ENCODE measurements around the gene MARCHF6.
"Not testable (repeated sequence)": the region's sequence is repeated elsewhere in the genome, so short reads cannot be mapped to it uniquely, and the experiment has no call there.

Gene MARCHF6, protein sequence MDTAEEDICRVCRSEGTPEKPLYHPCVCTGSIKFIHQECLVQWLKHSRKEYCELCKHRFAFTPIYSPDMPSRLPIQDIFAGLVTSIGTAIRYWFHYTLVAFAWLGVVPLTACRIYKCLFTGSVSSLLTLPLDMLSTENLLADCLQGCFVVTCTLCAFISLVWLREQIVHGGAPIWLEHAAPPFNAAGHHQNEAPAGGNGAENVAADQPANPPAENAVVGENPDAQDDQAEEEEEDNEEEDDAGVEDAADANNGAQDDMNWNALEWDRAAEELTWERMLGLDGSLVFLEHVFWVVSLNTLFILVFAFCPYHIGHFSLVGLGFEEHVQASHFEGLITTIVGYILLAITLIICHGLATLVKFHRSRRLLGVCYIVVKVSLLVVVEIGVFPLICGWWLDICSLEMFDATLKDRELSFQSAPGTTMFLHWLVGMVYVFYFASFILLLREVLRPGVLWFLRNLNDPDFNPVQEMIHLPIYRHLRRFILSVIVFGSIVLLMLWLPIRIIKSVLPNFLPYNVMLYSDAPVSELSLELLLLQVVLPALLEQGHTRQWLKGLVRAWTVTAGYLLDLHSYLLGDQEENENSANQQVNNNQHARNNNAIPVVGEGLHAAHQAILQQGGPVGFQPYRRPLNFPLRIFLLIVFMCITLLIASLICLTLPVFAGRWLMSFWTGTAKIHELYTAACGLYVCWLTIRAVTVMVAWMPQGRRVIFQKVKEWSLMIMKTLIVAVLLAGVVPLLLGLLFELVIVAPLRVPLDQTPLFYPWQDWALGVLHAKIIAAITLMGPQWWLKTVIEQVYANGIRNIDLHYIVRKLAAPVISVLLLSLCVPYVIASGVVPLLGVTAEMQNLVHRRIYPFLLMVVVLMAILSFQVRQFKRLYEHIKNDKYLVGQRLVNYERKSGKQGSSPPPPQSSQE

DNA sequence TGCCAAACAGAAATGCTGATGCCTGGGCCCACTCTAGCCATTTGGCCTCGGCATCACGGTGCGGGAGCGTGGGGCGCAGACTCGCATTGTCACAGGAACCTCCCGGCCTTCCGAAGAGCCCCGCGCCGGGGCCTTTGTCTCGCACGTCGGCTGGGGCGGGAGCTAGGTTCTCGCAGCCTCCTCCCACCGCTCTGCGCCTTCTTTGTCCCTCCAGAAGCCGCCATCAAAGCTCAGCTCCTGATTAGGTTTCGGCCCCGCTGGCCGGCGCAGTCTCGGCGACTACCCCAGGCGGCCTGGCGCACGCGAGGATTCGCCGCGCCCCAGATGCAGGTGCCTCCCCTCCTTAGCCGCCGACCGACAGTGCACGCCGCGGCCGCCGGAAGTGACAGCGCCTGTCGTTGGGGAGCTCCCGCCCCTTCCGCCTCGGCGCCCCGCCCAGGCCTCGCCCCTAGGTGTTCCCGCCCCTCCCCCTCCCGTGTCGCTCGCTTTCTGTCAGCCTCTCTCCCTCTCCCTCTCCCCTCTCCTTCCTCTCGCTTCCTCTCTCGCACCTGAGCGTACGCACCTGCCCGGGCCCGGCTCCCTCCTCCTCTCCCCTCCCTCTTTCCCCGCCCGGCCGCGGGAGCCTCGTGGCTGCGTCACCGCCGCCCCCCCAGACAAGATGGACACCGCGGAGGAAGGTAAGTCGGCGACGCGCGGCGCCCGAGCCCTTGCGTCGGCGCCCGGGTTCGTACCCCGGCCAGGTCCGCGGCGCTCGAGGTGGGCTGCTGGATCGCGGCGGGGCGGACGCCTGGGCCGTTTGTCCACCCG lies at the start of gene MARCHF6:
Gene MARCHF6, plus strand, starts transcription at position 455 of the 807 bp plus-strand sequence. Its CDS starts 204 bp downstream, at position 659.
- DNase-seq, result peak; percentile 83

DNA sequence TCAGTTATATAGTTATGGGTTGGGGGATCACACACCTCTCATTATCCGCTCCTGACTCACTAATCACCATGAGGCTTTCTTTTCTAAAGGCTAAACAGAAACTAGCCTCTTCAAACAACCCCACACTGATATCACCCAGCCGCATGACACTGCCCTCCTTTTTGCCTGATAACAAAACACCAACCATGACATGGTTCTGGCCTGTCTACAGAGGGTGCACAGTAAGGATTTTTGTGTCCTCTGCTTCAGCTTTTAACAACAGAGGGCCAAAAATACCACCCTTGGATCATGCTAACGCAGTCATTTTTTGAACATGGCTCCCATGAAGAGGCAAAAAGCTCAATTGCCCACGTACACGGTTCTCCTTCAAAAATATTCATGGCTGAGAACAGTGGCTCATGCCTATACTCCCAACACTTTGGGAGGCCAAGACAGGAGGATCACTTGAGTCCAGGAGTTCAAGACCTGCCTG lies 49.8 kb upstream of the MARCHF6 start:
- no peak for DNase-seq

DNA sequence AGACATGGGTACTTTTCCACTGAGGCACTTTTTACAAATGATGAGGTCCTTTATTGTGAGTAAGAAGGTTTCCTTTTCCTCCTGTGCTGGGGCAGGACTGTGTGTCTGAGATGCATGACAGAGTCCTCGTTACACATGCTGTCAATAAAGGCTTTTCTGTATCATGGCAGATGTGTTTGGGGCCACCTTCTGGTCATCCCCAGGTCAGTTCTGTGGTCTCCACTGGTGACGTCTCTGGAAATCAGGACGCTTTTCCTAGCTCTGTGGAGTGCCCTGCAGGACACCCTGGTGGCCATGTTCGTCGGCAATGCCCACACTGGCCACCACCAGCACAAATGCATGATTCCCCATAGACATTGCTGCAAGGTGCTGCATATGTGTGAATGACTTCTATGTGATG lies 48.6 kb upstream of the MARCHF6 start:
- DNase-seq, result no peak

DNA sequence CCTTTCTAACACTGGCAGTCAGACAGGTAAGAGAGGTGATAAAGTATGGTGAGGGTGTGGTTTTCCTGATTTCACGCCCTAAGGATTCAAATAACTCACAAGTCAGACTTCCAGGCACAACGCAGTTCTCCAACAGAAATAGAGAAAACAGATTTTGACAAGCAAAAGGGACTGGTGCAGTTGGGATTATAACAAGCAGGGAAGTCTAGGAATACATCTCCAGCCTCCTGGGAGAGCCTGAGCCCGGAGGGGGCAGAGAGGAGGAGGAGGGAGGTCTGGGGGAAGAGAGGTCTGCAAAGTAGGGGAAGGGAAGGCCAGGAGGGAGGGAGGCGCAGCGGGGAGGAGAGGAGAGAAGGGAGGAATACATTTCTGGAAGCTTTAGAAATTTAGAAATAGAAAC lies 47.4 kb upstream of the MARCHF6 start:
- no peak for DNase-seq

DNA sequence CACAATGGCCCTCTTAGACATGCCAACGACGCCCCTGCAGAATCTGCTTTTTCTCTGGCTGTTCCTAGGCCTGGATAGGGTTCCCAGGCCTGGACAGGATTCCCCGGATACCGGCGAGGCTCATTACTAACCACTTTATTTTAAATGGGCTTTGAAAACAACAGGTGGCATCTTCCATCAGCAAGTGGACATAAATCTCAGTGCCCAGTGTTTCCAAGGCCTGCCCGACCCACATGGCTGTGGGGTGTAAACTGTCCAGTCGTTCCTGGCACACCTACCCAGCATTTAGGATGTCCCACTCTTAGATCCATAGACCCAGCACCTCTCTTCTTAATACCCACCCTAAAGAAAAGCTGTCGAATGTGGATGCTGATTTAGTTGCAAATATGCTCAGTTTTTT lies 46.7 kb upstream of the MARCHF6 start:
- DNase-seq, result no peak

DNA sequence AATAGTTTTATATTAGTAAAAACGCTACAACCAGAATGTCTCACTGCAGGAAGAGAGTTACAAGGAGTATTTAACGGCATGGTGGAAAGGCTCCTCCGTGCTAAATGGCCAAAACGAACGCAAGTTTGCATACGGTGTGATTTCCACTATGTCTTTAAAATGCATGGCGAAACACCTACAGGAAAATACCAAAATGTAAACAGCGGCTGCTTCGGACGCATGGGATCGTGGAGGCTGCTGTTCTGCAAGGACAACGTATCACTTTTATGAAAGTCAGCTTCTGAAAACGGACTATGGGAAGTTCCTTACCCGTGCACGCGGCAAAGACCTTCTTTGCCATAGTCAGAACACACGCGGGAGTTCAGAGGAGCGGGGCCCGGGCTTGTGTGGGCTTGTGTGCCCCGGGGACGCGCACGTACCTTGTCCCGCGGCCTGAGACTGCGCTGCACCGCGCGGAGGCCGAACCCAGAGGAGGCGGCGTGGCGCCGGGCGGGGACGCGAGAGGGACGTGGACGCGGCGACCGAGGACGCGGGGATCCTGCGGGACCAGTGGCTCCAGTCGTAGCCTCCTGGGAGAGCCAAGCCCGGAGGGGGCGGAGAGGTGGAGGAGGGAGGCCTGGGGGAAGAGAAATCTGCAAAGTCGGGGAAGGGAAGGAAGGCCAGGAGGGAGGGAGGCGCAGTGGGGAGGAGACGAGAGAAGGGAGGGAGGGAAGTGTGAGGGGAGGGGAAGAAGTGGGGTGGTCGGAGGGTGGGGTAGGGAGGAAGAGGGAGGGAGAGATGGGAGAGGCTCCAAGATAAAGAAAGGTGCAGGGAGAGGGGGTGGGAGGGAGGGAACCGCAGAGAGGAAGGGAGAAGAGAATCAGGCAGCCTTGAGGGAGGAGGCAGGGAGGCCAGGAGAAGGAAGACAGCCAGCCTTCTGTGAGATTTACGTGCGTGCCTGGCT lies 46.0 kb upstream of the MARCHF6 start, which contains the start of gene CMBL:
Gene CMBL, minus strand, starts transcription at position 697 of the 943 bp plus-strand sequence. CDS start 17,140 bp downstream, outside the sequence.
- DNase-seq, result no peak

DNA sequence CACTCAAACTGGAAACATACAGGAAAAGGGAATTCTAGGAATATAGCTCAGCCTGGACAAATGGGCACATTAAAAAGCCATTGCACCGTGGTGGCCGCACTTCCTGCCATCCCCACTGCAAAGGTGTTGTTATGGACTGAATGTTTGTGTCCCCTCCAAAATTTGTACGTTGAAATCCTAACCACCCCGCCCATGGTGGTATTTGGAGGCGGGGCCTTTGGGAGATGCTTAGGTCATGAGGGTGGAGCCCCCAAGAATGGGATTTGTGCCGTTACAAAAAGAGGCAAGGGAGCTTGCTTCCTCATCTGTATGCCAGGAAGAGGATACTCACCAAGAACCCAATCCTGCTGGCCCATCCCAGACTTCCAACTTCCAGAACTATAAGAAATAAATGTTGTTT lies 44.7 kb upstream of the MARCHF6 start:
- DNase-seq, result no peak

DNA sequence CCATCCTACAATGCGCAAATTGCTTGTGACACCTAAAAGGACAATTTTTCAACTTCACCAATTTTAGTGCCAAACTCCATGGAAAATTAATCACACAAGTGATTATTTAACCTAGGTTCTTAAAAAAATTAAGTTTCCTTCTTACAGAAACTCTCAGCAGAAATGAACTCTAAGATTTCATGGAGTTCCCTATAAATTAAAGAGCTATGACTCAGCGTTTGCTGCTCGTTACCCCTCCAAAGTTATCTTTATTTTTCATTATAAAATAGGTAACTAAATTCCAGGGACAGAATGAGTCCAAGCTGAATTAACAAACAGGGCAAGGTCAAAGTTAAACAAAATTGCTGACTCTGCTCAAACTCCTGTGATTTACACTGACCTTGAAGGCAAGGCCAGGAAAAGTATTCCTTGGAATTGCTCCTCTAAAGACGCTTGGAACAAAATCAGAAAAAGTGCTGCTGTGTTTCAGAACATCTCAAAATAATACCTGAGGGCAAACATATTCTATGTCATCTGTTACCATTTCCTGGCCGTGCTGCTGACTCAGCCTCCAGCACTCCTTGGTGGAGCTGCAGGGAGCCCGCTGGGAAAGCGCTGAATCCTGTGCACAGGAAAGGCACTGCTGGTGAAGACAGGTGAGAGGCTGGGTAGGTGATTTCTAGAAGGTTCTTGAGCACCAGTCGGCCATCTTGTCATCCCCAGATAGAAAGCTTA lies 43.3 kb upstream of the MARCHF6 start:
- DNase-seq, result peak; percentile 47

DNA sequence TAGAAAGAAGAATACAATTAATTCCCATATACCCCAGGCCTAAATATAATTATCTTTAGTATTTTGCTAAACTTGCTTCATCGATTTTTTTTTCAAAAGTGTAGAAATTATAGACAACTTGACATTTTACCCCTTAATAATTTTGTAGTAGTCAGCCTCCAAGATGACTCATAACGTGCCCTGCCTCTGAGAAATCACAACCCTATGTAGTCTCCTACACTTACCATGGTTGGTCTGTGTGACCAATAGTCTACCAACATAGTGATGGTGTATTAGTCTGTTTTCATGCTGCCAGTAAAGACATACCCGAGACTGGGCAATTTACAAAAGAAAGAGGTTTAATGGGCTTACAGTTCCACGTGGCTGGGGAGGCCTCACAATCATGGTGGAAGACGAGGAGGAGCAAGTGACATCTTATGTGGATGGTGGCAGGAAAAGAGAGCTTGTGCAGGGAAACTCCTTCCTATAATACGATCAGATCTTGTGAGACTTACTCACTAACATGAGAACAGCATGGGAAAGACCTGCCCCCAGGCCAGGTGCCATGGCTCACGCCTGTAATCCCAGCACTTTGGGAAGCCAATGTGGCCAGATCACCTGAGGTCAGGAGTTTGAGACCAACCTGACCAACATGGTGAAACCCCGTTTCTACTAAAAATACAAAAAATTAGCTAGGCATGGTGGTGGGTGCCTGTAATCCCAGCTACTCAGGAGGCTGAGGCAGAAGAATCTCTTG lies 42.5 kb upstream of the MARCHF6 start:
- DNase-seq, result not testable (repeated sequence)

DNA sequence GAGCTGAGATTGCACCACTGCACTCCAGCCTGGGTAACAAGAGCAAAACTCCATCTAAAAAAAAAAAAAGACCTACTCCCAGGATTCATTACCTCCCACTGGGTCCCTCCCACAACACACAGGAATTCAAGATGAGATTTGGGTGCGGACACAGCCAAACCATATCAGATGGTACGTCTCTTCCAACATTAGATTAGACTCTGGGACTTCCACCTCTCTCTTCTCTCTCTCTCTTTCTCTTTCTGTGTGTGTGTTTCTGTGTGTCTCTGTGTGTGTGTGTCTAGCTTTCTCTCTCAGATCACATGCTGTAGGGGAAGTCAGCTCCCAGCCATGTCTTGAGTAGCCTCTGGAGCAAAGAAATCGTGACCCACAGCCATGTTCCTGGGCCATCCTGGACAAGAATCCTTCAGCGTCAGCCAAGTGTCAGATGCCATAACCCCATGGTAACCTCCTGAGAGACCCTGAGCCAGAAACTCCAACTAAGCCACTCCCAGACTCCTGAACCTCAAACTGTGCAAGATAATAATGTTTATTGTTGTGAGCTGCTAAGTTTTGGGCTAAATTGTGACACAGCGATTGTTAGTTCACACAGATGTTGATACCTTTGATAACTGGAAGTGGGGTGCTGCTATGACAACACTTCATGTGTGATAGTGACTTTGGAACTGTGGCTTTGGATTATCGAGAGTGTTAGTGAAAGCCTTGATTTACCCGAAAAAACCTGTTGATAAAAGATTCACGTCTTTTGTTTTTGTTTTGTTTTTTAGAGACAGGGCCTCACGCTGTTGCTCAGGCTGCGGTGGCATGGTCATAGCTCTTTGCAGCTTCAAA lies 41.7 kb upstream of the MARCHF6 start:
- no peak for DNase-seq

DNA sequence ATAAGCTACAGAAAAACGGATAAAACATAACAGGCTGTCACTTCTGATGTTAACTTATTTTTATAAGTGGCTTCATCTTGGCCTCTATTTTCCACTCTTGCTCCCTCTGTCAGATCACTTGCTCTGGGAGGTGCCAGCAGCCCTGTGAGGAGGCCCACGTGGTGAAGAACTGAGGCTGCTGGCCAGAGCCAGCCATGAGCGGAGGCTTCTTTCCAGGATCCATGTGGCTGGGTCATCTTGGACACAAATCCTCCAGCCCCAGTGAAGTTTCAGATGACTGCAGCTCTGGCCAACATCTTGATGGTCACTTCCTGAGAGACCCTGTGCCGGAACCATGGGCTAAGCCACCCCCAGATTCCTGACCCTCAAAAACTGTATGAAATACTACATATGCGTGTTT lies 38.3 kb upstream of the MARCHF6 start:
- DNase-seq, result no peak

DNA sequence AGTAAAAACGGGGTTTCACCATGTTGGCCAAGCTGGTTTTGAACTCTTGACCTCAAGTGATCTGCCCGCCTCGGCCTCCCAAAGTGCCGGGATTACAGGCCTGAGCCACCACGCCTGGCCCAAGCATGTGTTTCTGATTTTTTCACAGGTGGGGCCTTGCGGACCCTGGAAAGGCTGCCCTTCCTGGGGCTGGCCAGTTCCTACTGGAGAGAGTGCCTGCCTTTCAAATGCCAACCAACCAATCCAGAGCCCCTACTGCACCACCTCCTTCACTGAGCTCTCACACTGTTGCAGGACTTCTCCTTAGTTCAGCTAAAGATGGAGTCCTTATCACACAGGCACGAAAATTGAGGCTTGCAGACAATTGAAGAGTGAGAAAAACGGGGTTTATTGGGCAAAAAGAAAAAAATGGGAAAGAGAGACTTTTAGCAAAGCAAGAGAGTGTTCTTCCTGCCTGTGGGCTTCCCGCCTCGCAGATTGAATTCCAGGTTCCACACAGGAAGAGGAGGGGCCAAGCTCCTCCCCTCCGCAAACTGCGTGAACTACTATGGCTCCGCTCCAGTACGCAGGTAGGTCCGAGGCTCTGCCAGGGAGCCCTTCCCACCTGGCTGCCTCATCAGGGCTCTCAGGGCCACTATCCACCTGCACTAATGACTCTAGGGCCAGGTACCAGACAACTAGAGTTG lies 37.5 kb upstream of the MARCHF6 start:
- DNase-seq, result no peak

DNA sequence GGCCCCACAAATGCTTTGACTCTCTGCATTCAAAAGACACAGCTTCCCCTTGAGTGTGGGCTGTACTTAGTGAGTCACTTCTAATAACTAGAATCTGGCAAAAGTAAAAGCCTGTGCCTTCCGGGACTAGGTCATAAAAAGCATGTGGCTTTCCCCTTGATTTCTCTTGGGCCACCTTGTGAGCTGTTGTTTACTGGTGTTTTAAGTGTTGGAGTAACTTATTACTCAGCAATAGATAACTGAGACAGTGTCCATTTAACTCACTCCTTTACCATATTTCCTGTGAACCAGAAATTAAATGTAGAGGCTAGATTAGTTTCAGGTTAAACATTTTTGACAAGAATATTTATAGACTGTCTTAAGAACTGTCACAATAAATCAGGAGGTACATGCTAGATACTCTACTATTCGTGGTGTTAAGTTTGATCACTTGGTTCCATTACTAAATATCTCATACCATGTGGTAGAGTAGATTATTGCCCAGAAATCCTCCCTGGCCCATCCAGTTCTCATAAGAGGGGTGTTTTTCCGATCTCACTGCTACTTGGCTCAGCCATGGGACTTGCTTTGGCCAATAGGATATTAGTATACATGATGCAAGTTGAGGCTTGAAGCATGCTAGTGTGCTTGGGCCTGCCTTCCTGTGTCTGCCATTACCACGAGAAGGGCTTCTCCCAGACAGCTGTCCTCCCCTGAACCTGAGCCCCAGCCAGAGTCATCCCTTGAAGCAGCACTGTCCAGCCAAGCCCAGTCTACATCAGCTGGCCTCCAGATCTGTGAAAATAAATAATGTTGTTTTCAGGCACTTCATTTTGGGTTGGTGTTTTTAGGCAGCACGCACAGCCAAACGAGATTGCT lies 35.4 kb upstream of the MARCHF6 start:
- no peak for DNase-seq

DNA sequence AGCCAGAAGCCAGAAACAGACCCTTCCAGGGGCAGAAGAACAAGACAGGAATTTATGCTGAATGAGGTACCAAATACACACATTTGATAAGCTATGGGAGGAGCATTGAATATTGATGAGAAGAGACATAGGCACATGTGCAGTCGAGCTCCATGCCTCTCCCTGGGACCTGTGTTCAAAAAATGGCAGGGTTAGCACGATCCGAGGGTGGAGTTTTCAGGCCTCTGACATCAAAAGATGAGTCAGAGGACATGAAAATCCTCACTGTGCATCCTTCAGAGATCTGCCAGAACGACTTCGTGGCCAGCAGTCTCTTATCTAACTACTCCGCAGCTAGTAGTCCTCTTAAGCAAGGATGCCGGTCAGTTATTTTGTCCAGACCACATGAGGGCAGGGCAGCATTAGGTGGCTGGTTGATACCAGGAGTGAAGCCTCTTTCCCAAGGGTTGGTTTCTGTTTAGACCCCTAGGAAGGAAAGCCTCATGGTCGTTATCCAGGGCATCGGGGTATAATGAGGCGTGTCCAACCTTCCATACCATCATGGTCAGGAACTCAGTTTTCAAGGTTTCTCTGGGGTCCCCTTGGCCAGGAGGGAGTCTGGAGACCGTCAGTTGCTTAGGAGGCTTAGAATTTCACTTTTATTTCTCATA lies 34.2 kb upstream of the MARCHF6 start:
- DNase-seq, result no peak

DNA sequence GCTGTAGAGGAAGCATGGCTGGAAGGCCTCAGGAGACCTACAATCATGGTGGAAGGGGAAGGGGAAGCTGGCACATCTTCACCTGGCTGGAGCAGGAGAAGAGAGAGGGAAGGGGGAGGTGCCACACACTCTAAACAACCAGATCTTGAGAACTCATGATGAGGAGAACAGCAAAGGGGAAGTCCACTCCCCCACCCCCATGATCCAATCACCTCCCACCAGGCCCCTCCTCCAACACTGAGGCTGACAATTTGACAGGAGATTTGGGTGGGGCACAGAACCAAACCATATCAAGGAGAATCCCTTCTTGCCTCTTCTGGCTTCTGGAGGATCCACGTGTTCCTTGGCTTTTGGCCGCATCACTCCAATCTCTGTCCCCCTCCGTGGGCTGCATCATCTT lies 32.7 kb upstream of the MARCHF6 start:
- DNase-seq, result no peak

DNA sequence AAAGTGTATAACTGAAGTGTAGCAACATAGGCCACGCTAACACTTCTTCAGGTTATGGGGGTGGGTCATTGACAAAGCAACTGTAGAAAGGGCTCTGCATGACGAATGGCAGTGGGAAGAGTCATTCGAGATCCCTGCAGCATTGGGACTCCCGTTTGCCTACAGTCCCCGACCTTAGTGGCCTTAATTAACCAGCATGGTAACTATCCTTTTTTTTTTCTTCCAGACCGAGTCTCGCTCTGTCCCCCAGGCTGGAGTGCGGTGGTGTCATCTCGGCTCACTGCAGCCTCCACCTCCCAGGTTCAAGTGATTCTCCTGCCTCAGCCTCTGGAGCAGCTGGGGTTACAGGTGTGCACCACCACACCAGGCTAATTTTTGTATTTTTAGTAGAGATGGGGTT lies 31.6 kb upstream of the MARCHF6 start:
- no peak for DNase-seq

Measured in amniotic stem cell (primary cell).